DND-41 (cell line): Measurements from ENCODE around the gene CD4.

Source experiments
- ATAC-seq: fragments of 200-7000 bp; cut with Tn5 transposase; 3 replicates; pipeline ENCODE4 v1.9.1; 2021; ENCODE audit warnings: low read depth; ENCODE audit not compliant: insufficient read depth
- DNase-seq: peaks from one replicate; pipeline ENCODE4 v3.0.0-alpha.2; 2020
- H2AFZ ChIP-seq: 2 replicates; pipeline ENCODE4 v1.6.0; 2012; ENCODE audit warnings: low read depth, low read length
- H3K27ac ChIP-seq: 2 replicates; pipeline ENCODE4 v1.5.1; 2012; ENCODE audit warnings: low read length, inconsistent platforms
- H3K27me3 ChIP-seq: fragments of 200-600 bp; sonication (generic); 2 replicates; pipeline ENCODE4 v1.6.0; 2012; ENCODE audit warnings: low read length, mild to moderate bottlenecking, inconsistent platforms; ENCODE audit not compliant: insufficient read depth, poor library complexity
- H3K36me3 ChIP-seq: 2 replicates; pipeline ENCODE4 v1.5.1; 2012; ENCODE audit warnings: low read length, inconsistent platforms; ENCODE audit not compliant: insufficient read depth
- H3K4me1 ChIP-seq: 2 replicates; pipeline ENCODE4 v1.5.1; 2012; ENCODE audit warnings: mild to moderate bottlenecking, low read length; ENCODE audit not compliant: insufficient read depth
- H3K4me2 ChIP-seq: 2 replicates; pipeline ENCODE4 v1.6.0; 2012; ENCODE audit warnings: mild to moderate bottlenecking, moderate library complexity, low read length, inconsistent platforms; ENCODE audit not compliant: insufficient read depth
- H3K4me3 ChIP-seq, 2 experiments: fragments of 200-600 bp in 1 of 2; shearing (Covaris generic) in 1 of 2; 2 replicates each; pipeline ENCODE4 v1.5.1; 2012 to 2016; ENCODE audit warnings: inconsistent platforms in 2 of 2, low read length in 2 of 2, mild to moderate bottlenecking in 2 of 2, low read depth in 1 of 2, moderate library complexity in 1 of 2
- H3K79me2 ChIP-seq: 2 replicates; pipeline ENCODE4 v1.6.0; 2012; ENCODE audit warnings: low read length, inconsistent platforms; ENCODE audit not compliant: insufficient read depth
- H3K9ac ChIP-seq: 2 replicates; pipeline ENCODE4 v1.6.0; 2012; ENCODE audit warnings: low read depth, mild to moderate bottlenecking, inconsistent platforms, low read length, moderate library complexity
- H3K9me3 ChIP-seq: 2 replicates; pipeline ENCODE4 v1.5.1; 2012; ENCODE audit warnings: low read length, moderate library complexity, mild to moderate bottlenecking, inconsistent platforms; ENCODE audit not compliant: insufficient read depth, severe bottlenecking
- H4K20me1 ChIP-seq: 2 replicates; pipeline ENCODE4 v1.6.0; 2012; ENCODE audit warnings: low read length; ENCODE audit not compliant: insufficient read depth
- CTCF ChIP-seq: IDR thresholded peaks from 2 replicates; pipeline ENCODE4 v1.5.1; 2012; ENCODE audit warnings: borderline replicate concordance, low read length, moderate library complexity, mild to moderate bottlenecking; ENCODE audit not compliant: poor library complexity, severe bottlenecking; ENCODE audit errors: extremely low read depth
- EZH2 ChIP-seq: IDR thresholded peaks from 3 replicates; pipeline ENCODE4 v1.6.1; 2012; ENCODE audit warnings: borderline replicate concordance, low read depth, mild to moderate bottlenecking, moderate library complexity, low read length, inconsistent platforms; ENCODE audit not compliant: severe bottlenecking

Gene CD4

GRCh38 chr12:6799147-6799546, 9.8 kb downstream of the CD4 start:
- ATAC-seq = no peak
- Histone ChIP-seq H3K79me2 (no peaks in the 10 kb centered on the region), H4K20me1 (no peaks in the 10 kb centered on the region), H3K27me3 (peaks cover 11% of the 10 kb centered on the region), H3K9me3 (no peaks in the 10 kb centered on the region), H3K4me3 (no peak overlapping the region), H3K4me2 (no peak overlapping the region), H2AFZ (no peak overlapping the region), H3K27ac (no peak overlapping the region), H3K4me1 (no peaks in the 10 kb centered on the region), H3K9ac (no peak overlapping the region), H3K36me3 (no peaks in the 10 kb centered on the region)
- TF ChIP-seq EZH2 (no peak), CTCF (no peak)
- DNase-seq = no peak

- no peak for DNase-seq
- H2AFZ ChIP-seq = no peak overlapping the region
- no peaks in the 10 kb centered on the region for H3K9me3 ChIP-seq
- H3K9ac ChIP-seq = no peak overlapping the region
- no peaks in the 10 kb centered on the region for H3K4me1 ChIP-seq
- no peak overlapping the region for H3K4me3 ChIP-seq
- no peak for TF ChIP-seq CTCF
- no peak for TF ChIP-seq EZH2
- no peak for ATAC-seq
- no peaks in the 10 kb centered on the region for H3K79me2 ChIP-seq
- H4K20me1 ChIP-seq = no peaks in the 10 kb centered on the region
- no peaks in the 10 kb centered on the region for H3K36me3 ChIP-seq
- H3K4me2 ChIP-seq = no peak overlapping the region
- no peak overlapping the region for H3K27ac ChIP-seq
- no peaks in the 10 kb centered on the region for H3K27me3 ChIP-seq
Observed at GRCh38 chr12:6807170-6807569, 17.8 kb downstream of the CD4 start.

- H3K36me3 ChIP-seq = no peaks in the 10 kb centered on the region
- no peaks in the 10 kb centered on the region for H3K9me3 ChIP-seq
- no peak overlapping the region for H3K4me3 ChIP-seq
- TF ChIP-seq CTCF (no peak), EZH2 (no peak)
- H3K4me1 ChIP-seq = no peaks in the 10 kb centered on the region
- no peaks in the 10 kb centered on the region for H3K79me2 ChIP-seq
- H2AFZ ChIP-seq = no peak overlapping the region
- H3K27me3 ChIP-seq = peaks cover 2% of the 10 kb centered on the region
- H3K27ac ChIP-seq = no peak overlapping the region
- H3K4me2 ChIP-seq = no peak overlapping the region
- no peaks in the 10 kb centered on the region for H4K20me1 ChIP-seq
- no peak overlapping the region for H3K9ac ChIP-seq
- ATAC-seq = no peak
- DNase-seq = no peak
Observed at GRCh38 chr12:6809056-6809455, 19.7 kb downstream of the CD4 start.

- Histone ChIP-seq H3K27ac (no peak overlapping the region), H3K4me3 (no peak overlapping the region), H3K4me2 (no peak overlapping the region), H3K27me3 (peaks cover 17% of the 10 kb centered on the region), H2AFZ (no peak overlapping the region), H3K9me3 (no peaks in the 10 kb centered on the region), H3K36me3 (no peaks in the 10 kb centered on the region), H3K4me1 (no peaks in the 10 kb centered on the region), H3K79me2 (no peaks in the 10 kb centered on the region), H3K9ac (no peak overlapping the region), H4K20me1 (no peaks in the 10 kb centered on the region)
- DNase-seq (no peak), ATAC-seq (no peak)
- TF ChIP-seq CTCF (no peak), EZH2 (no peak)
Observed at GRCh38 chr12:6810758-6811157, 21.4 kb downstream of the CD4 start.
